HG03103 (cell line): Measurements from ENCODE around the gene UBXN10.

Experiments
- ATAC-seq: cut with Tn5 transposase; IDR thresholded peaks from one replicate; pipeline ENCODE4 v1.9.1; 2021; ENCODE audit warnings: low read depth; ENCODE audit not compliant: unreplicated experiment

Gene UBXN10

DNA sequence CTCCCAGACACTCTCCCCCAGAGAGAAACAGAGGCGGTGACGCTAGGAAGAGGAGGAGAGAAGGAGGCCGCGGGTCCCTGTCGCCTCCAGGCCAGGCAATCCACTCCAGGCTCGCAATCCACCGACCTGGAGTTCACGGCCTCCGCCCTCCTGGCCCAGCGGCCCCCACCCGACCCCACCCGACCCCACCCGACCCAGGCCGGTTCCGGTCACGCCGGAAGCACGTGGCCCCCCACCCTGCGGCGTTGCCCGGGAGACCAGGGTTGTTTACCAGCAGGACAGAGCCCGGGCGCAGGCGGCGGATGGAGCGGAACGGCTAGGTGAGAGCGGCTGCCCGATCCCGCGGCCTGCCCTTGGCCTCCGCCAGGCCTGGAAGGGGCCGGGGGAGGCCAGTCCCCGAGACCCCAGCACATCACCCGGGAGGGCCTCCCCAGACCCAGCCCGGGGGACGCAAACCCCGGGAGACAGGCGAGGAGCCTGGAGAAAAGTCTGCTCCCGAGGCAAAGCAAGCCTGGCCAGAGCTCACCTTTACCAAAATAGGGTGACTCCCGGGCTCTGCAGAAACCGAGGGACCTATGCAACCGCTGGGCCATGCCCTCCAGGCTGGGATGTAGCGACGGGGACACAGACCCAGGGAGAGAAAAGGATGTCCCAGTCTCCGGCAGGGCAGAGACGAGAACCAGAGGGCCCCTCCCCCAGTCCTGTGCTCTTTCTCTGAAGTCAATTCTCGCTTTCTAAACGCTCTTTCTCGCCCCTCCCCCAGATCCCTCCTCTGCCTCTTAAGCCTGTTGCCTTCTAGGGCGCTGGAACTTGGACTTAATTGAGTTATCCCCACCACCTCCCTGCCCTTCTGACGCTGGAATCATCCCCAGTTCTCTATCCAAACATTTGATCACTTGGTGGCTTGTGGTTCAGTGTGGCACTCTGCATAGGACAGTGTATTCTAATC lies at the start of gene UBXN10, which contains the start of gene PLA2G2C:
Gene UBXN10, plus strand, starts transcription at position 263 of the 949 bp plus-strand sequence. CDS start 4,466 bp downstream, outside the sequence.
Gene PLA2G2C, minus strand, starts transcription at position 685 of the 949 bp plus-strand sequence. CDS start 9,155 bp downstream, outside the sequence.
- no peak for ATAC-seq

DNA sequence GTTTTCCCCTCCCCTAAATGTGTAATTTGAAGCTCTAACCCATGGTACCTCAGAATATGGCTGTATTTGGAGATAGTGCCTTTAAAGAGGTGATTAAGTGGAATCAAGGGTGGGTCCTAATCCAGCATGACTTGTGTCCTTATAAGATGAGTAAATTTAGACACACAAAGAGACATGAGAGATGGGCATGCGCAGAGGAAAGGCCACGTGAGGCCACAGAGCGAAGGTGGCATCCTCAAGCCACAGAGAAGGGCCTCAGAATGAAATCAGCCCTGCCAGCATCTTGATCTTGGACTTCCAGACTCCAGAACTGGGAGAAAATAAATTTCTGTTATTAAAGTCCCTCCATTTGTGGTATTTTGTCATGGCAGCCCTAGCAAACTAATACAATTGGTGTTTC lies 49.6 kb upstream of the UBXN10 start:
- no peak for ATAC-seq

- ATAC-seq, result no peak
These were observed 48.8 kb upstream of the UBXN10 start for GRCh38 chr1:20137055-20137454.

DNA sequence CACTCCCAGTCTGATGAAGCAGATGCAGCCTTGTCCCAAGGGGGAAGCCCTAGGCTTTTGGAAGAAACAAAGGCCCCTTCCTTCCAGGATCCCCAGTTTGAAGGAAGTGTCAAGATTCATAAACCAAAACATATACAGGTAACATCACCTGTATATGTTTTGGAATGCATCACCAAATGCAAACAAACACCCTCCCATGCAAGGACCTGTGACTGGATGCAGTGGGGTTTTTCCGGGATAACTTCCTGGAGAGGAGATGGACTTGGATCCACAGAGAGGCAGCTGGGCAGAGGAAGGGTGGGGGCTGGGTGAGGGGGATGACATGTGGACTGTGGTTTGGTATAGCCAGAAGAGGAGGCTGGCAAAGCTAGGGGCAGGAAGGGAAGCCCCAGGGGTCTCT lies 48.3 kb upstream of the UBXN10 start:
- no peak for ATAC-seq

GRCh38 chr1:20138346-20138745 lies 47.5 kb upstream of the UBXN10 start:
- ATAC-seq, result no peak

DNA sequence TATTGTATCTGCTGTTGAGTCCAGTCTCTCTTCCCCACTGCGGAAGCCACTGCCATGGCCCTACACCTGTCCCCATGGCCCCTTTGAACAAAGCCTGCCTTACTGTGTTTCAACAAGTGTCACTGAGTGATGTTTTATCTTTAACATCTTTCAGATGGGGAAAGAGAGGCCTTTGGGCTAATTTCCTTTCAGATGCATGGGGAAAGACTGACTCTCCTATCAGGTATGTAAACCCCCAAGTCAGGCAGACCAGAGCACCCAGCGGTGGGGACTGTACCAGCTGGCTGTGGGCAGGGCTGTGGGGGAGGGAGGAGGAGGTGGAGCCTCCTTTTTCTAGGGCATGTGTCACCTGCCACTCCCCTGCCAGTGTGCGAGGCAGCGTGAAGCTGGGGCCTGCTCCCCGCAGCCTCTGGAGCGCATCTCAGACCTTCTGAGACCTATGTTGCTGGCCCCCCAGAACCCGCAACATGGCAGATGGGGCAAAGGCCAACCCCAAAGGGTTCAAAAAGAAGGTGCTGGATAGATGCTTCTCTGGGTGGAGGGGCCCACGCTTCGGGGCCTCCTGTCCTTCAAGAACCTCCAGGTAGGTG lies 46.8 kb upstream of the UBXN10 start, which contains the start of gene PLA2G2F:
Gene PLA2G2F, plus strand, starts transcription at position 363 of the 590 bp plus-strand sequence. Its CDS starts 105 bp downstream, at position 468.
- ATAC-seq, result no peak

DNA sequence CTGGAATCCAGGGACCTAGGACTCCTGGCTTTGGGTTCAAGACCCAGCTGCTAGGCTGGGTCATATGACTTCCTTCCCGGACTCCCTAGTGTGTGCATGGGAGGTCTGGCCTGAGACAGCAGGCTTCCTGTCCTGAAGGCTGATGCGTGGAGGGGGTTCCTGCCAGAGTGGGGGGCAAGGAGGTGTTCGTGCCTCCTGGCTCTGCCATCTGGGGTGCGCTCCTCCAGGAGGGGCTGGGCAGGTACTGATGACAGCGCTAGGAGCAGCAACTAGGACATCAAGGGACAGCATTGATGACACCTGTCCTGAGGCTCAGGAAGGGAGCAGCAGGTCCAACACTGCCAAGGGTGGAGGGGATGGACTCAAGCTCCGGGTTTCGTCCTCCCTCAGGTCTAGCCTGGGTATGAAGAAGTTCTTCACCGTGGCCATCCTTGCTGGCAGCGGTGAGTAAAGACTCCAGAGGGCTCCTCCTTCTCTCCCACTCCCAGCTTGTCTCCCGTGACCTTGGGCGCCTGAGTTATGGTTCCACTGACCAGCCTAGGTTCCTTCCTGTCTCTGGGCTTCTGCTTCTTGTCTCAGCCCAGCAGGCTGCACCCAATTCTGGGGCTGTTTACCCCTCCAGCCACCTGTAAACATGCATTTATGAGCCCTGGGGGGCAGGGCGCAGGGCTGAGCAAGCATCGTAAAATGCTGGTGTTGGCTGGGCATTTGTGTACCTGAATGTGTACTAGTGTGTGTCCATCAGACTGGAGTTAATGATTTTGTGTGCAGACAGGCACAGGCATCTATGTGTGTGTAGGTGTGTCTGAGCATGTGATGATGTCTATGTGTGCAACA lies 45.9 kb upstream of the UBXN10 start:
- no peak for ATAC-seq

DNA sequence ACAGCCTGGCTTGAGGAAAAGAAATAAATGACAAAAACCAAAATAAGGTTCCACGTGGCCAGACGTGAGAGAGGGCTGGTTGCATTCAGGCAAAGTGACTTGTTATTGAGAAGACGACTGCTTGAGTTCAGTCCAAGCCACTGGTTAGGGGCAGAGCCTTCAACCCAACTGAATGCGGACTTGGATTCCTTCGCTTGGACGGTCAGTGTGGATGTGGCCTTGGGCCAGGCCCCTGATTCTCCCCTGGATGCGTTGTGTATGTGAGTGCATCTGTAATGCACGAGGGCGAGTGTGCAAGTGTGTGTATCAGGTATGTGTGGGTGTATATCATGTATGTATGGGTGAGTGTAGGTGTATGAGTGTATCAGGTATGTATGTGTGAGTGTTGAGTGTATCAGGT lies 44.9 kb upstream of the UBXN10 start:
- no peak for ATAC-seq

DNA sequence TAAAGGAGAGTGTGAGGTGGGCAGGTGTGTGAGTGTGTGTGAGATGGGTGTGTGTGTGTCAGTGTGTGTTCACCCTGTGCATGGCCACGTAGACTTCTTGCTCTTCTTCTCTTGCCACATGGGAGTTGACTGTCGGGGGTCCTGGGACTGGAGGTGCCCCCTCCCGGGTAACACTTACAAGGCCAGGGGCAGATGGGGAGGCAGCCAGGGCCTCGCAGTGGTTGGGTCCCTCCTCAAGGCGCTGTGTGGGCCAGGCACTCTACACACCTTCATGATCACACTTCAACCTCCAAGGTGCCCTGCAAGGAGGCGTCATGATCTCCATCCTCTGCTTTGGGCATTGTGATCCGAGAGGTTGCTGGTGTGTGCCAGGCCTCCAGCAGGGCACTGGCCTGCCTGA lies 44.4 kb upstream of the UBXN10 start:
- ATAC-seq, result no peak

- no peak for ATAC-seq
These were observed 43.7 kb upstream of the UBXN10 start for GRCh38 chr1:20142001-20142710.

- ATAC-seq, result no peak
These were observed 42.6 kb upstream of the UBXN10 start for GRCh38 chr1:20143318-20143717.

DNA sequence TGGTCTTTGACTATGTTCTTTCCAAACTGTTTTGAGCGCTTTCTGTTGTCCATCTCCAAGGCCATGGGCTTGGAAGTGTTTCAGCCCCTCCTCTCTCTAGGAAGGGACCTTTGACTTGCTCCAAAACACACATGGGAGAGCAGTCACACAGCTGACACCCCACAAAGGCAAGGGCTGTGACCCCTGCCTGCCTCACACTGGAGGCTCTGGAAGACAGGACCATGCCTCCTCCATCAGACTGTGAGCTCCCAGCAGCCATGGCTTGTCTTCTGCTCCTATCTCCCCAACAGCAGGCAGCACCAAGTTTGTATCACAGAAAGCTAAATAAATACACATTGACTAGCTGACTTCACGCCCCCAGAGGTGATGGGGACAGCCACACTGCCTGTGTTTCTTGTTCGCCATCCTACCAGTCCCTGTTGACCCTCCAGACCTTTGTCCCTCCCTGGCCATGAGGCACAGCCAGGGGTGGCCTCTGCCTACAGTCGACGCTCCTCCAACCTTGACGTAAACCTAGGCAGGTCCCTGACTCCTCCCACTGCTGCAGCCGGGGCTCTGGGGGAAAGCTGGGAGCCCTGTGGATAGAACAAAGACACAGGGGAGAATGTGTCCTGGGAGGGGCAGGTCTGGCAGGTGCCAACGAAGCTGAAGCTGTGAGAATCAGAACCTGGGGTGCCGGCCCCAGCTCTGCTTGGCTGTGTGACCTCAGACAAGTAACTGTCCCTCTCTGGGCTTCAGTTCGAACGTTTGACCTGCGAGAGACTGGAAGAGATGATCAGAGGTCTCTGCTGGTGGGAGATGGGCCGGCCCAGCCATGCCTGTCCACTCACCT lies 41.9 kb upstream of the UBXN10 start:
- no peak for ATAC-seq

DNA sequence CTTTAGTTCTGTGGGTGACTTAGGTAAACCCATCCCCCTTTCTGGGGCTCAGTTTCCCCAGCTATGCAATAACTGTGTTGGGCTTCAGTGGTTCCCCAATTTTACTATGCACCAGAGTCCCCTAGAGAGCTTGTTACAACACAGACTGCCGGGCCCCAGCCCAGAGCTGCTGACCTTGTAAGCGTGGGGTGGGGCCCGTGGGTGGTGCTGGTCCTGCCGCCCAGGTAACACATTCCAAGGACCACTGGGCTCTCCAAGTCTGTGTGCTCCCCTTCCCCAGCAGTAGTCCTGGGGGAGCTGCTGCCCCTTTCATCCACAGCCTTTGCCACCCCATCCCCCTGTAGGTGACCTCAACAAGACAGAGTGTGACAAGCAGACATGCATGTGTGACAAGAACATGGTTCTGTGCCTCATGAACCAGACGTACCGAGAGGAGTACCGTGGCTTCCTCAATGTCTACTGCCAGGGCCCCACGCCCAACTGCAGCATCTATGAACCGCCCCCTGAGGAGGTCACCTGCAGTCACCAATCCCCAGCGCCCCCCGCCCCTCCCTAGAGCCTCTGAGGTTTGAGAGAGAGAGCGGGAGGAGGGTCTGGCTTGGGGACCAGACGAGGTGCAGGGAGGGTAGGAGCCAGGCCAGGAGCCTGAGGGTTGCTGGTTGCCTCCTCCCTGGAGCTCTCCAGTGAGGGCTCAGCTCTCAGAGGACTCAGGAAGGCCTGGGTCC lies 37.9 kb upstream of the UBXN10 start:
- ATAC-seq, result no peak

- ATAC-seq, result no peak
These were observed 37.1 kb upstream of the UBXN10 start for GRCh38 chr1:20148571-20149500.

DNA sequence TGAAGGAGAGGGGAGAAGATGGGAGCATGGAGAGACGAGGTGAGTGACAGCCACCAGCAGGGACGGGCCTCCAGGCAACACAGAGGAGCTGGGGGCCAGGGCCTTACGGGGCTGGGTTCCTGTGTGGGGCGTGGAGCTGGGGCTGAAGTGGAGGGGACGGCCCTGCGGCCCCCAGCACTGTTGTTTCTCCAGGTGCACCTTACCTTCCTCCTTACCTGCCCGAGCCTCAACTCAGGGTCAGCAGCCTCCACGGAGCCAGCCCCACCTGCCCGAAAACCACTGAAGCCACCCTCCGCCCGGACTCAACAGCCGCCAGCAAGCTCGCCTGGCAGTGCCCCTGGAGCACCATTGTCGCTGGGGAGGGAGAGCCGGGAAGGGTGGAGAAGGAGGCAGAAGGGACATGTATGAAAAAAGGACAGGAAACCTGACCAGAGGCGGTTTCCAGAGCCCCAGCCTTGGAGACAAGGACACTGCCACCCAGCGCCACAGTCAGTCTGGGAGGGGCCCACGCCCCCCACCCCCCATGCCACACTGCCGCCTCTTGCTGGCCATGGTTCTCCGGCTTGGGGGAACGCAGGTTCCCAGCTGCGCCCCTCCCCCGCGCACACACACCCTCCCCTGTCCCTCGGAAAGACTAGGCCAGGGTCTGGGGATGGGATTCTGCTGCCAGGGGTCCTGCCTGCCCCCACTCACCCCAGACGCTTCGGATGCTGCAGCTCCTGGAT lies 36.1 kb upstream of the UBXN10 start:
- no peak for ATAC-seq

GRCh38 chr1:20150326-20150705 lies 35.6 kb upstream of the UBXN10 start:
- ATAC-seq, result no peak

GRCh38 chr1:20150969-20151368 lies 34.9 kb upstream of the UBXN10 start:
- no peak for ATAC-seq
